Tibial nerve (tissue), 3 donors: ENCODE measurements around the gene C12orf43.

Source experiments
- CTCF ChIP-seq, 5 experiments: fragments of 200-600 bp in 3 of 5; fragments of 450-650 bp in 2 of 5; sonication (generic) in 3 of 5; IDR thresholded peaks; one replicate each; pipeline ENCODE4 v1.5.1; 2016 to 2019; ENCODE audit warnings: antibody characterized with exemption in 5 of 5, mild to moderate bottlenecking in 3 of 5, moderate library complexity in 2 of 5
- POLR2A ChIP-seq, 2 donors: fragments of 450-650 bp; IDR thresholded peaks; one replicate each; pipeline ENCODE4 v1.6.1; 2017; ENCODE audit warnings: antibody characterized with exemption in 2 of 2, mild to moderate bottlenecking in 2 of 2, moderate library complexity in 2 of 2

DNA sequence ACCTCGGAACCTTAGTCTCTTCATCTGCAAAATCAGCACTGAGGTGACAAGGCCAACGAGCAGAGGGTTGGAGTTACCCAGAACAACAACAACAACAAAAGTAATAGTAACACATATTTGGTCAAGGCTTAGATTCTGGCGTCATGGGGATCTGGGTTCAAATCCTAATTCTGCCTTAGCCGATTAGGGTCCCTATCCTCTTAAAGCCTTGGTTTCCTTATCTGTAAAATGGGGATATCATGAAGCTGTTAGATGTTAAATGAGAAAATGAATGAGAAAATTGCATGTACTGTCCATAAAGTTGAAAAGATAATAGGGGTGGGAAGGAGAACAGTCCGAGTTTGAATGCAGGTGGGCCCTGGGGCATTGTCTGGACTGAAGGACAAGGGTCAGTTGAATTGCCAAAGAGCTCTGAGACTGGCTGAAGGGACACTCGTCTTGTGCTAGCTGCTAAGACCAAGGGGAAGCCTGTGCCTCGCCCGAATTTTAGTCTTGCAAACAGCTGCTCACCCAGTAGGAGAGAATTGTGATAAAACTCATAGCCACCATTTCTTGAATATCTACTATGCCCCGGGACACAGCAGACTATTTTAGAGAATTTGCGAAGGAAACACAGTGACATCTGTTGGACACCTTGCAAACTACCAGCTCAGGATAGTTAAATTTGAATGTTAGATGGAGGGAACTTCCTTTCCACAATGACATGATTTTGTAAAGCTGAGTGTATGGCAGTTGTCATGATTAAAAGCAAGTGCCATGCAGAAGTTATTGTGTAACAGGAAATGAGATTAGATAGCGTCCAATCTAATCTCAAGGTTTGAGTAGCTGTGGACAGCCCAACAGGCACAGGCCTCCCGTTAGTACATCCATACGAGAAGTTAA lies 44.7 kb downstream of the C12orf43 start:
- TF ChIP-seq CTCF (IDR thresholded peaks at IDR 0.05) = peak; percentile 65 to 75 (median 68)
- no peak for TF ChIP-seq POLR2A (IDR thresholded peaks at IDR 0.05)
